ENCODE results near the gene NIN.

The NIN gene

DNA sequence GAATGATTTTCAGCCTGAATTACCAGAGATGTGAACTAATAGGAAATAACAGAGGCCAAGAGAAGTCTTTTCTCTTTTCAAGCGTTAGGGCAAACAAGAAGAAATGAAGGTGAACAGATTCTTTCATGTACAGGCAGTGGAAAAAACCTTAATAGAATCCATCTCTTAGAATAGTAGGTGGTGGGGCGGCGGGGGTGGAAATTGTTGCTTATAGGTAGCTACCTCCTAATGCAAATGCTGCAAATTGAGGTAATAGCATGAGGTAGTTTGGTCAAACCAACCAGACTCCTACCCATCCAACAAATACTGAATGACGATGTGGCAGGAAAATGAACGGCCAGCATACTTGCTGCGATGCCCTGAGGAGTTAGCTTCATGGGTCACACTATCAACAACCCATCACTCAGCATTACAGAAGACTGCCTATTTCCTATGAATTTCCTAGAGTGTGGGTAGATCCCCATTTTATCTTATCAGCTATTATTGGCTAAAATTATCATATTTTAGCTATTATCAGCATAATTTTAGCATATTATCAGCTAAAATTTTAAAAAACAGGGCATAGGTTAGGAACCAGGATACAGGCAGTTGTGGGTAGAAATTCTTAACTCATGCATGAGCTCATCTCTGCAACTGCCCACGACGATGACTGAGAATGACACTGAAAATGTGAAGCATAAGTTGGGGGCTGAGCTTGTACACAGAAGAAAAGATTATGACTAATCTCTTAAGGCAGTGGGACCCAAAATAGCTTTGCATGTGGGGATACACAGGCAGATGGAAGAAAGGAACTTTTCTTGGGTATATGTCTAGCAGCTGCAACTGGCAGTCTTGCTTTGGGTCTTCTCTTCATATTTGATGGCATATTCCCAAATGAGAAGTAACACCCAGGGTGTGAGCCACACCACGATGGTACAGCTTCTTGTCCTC is 68.7 kb downstream of the NIN start:
- DNase-seq (ENCODE audit: low read depth in 2 of 2), result peak; percentile 35 to 45

DNA sequence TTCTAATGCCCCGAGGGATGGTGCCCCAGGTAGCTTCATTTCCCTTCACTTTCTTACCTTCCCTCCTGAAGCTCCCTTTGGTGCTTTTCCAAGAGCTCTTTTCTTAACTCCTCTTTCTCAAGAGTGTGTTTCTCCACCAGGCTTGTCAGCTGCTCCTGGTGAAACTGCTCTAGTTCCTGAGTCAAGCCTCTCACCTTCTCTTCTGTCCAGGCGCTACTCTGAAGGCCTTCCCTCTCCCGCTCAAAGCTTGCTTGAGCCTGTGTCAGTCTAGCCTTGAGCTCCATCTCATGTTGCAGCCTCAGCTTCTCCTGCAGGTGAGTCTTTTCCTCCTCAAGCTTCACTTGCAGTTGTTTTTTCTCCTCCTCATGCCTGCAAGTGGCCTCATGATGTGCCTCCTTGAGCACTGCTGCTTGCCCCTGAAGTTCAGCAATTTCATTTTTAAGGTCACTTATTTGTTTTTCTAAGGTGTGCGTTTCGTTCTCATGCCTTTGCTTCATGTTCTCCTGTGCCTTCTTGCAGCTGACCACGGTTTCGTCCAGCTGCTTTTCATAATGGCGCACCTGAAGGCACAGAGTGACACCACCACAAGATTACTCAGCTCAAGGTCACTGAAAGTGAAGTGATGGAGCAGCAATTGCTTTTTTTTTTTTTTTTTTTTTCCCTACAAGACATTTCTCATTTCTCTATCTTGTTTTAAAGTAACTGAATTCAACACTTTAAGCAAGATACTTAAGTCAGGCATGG is 71.0 kb downstream of the NIN start:
- no peak for DNase-seq (ENCODE audit: low read depth in 2 of 2)

DNA sequence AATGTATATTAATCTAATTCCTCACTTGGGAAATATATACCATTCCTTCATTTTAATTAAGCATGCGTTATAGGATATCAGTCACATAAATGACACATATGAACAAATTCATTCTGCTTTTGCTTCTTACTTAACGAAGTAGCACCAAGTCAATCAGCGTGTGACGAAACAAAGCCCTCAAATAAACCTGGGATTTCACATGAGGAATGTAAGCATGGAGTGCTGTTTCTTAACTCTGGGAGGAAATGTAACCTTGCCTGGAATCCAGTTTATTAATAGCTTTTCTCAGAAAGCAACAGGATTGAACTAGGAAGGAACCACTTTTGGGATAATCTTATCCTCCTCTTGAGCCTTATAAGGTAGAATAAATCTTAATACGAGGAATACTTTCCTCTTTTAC is 72.0 kb downstream of the NIN start:
- no peak for DNase-seq (ENCODE audit: low read depth in 2 of 2)

DNA sequence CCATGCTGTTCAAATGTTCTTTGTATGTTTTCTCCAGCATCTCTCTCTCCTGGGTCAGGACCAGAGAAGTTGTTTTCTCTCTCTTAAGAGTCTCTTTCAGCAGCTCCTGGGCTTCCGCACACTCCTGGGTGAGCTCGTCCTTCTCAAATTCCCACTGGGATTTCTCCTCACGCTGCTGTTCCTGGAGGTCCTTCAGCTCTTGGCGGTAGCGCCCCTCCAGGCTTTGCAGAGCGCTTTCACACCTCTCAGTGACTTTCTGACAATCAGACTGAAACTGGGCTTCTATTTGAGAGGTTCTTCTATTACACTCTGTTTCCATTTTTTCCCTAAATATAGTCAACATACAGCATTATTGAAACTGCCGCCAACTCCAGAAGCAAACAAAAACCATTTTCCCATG is 72.7 kb downstream of the NIN start:
- DNase-seq (ENCODE audit: low read depth in 2 of 2), result no peak

DNA sequence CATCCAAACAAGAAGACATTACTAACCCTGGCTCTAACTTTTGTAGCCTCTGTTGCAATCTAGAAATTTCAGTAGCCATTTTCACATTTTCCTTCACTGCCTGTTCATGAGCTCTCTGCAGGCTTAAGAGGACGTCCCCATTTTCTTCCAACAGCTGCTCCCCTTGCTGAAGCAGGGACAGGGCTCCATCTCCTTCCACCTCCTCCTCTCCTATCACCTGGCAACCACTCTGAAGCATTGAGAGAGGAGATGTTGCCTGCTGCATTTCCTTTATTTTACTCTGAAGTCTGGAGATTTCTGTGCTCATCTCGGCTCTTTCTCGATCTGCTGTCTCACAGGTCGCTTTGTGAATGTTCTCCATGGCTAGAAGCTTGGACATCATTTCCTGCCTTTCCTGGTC is 73.3 kb downstream of the NIN start:
- no peak for DNase-seq (ENCODE audit: low read depth in 2 of 2)

DNA sequence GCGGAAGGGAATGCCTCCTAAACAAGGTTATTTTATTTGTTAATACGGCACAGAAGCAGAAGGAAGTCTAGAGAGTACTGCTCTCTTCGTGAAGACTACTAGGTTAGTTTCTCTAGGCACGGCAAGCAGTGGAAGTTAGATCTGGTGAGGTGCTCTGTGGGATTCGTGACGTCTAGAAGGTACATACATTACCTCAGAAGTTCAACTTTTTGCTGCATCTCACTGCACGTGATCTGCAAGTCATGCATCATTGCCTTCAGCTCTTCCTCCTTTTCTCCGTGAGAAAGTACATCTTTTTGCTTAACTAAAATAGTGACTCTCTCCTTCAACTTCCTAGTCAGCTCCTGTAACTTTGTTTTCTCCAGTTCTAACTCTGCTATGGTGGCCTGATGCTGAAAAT is 74.7 kb downstream of the NIN start:
- no peak for DNase-seq (ENCODE audit: low read depth in 2 of 2)

DNA sequence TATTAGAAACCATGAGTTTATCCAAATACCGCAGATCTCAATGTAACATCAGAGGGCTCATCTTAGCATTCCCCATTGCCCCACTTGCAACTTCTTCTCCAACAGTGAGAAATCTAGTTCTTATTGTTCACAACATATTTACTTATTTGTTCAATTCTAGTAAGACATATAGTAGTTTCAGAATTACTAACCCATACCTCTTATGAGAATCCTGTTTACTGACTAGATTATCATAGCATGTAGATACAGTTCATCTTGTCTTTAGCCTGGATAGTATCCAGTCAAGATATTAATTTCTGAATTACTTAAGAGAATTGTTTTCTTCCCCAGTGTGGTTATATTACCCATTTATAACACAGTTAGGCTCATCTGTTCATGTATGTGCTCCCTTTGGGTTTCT is 80.6 kb downstream of the NIN start:
- no peak for DNase-seq (ENCODE audit: low read depth in 2 of 2)

DNA sequence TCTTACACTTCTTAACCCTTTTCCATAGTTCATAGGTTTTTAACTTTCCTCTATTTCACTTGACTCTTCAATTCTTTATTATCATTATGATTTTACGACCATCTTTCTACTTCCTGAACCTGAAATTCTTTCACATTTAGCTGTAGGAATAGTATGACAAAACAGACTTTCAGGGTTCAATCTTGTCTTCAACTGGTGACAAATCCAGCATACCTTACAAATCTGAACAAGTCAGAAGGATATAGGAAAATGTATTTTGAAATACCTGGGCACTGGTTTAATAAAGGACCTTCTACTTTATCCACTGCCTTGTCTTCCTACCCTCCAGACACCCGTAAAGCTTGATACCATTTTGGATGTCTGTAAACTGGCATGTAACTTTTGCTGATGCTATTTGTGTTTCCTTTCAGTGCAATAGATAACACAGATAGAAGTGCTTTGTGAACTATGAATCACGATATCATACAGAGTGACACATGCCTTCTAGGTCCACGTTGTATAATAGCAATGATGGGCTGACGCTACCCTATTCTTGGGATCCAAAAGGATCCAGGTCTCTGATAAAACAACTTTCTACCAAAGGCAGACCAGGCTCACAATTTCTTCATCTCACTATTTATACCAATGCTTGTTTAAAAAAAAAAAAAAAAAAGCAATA is 85.4 kb downstream of the NIN start:
- DNase-seq (ENCODE audit: low read depth in 2 of 2), result no peak

DNA sequence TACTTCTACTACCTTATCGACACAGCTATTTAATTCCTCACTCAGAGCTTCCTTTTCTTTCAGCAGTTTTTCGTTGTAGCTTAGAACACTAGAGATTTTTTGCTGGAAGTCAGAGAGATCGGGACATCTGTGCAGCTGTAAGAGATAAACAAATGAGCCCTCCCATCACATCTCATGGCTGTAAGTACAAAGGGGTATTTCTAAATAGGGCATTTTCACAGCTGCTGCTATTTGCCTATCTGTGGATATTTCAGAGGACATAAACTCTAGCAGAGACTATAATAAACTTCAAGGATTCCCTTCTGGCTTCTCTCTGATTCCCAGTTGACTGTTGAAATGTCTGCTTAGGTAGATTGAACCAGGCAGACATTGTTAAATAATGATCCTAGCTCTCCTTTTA is 86.7 kb downstream of the NIN start:
- DNase-seq (ENCODE audit: low read depth in 2 of 2), result no peak

DNA sequence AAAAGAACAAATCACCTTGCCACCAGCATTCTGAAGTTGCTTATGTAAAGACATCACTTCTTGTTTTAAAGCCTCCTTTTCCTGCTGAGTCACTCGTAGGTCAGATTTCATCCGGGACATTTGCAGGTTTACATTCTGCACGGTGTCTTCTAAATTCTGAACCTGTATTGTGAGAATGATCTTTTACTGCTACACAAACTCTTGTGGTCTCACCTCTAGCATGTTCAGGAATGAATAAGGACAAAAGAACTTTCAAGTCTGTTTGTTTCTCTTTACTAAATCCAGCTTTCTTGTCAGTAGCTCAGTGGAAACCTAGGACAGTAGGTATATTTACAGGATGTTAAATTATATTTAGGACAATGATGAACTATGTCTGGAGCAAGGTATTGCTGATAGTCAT is 89.4 kb downstream of the NIN start:
- no peak for DNase-seq (ENCODE audit: low read depth in 2 of 2)

DNA sequence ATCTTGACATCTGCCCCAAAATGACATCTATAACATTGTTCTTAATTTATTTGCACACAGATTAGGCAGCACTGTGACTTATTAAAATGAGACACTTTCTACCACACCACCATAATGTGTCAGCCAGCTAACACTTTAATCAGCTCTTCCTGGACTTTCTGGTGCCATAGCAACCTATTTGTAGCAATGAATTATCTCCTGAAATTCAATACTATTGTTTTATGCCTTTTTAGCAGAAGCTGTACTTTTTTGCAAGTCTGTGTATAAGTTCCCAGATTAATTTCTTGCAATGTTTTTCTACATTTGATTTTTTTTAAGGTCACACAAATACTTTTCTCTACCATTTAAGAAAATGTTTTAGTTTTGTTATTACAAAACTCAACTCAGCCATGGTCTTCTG is 90.1 kb downstream of the NIN start:
- no peak for DNase-seq (ENCODE audit: low read depth in 2 of 2)

DNA sequence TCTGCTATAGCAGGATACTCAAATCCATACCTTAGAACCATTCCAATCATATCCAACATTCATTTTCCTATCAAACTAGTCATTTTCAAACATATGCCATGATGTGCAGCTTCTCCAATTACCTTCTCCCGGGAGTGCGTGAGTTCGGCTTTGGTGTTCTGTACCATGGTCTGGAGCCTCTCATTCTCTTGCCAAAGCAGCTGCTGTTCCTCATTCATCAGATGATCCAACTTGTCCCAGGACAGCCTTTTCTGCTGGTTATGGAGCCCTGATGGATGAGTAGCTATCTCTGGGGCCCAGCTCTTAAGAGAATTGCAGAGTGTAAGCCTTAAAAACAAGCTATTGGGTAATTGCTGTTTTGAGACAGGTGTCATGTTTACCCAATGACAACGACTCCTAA is 91.8 kb downstream of the NIN start:
- DNase-seq (ENCODE audit: low read depth in 2 of 2), result no peak

DNA sequence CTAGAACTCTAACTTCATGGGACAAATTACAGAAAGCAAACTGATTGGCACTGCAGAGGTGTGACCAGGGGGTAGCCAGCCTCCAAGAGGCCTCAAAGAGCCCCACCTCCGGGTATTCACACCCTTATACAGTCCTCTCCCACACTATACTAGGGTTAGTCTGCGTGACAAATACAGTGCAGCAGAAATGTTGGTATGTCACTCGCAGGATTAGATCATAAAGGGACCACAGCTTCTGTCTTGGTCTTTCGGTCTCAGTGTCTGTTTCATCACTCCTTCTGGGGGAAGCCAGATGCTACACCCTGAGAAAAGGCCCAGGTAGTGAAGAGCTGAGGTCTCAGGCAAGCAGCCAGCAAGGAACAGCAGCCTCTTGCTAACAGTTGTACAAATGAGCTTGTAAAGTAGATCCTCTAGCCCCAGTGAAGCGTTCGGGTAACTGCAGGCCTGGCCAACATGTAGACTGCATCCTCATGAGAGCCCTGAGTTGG is 94.0 kb downstream of the NIN start:
- peak; percentile 37 to 38 for DNase-seq (ENCODE audit: low read depth in 2 of 2)

DNA sequence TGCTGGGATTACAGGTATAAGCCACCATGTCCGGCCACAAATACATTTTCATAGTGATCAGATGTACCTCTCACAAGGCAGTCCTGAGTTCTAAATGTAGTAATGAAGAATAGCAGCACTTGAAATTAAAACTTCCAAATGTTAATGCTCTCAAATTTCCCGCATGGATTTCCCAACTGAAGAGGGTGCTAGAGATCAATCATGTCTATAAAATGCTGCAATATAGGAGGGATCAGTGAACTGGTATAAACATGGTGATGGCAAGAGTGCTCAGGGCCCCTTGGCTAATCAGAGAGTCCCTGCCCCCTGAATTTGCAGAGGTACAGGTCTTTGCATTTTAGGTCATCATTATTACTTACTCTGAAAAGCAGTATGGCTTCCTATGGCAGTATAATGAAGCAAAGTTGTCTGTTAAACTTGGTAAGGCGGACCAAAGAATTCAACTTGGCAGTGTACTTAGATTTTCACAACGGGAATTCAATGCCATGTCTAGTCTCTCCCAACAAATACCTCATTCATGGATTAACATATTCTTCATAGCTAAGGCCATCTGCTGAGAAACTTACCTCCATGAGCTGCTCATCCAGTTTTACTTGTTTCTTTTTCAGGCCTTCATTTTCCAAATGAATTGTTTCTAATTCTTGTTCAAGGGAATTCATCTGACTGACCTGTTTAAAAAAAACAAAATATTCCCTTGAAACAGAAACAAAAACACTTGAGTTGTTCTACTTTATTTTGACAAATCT is 95.8 kb downstream of the NIN start:
- DNase-seq (ENCODE audit: low read depth in 2 of 2), result no peak

DNA sequence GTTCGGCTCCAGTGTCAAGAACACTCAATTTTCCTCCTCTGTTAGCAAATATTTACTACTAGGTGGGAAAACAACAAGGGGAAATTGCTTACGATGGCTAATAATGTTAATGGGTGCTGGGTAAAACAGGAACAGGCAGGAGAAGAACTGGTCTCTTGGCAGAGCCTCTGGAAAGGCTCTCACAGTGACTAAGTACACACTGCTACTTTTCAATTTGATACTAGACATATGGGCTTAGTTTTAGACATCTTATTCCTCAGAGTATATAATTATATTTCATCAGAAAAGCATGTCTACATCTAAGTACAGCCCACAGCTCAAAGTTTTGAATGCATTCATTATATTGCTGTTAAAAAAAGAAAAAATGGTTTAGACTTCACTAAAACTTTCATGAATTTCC is 97.5 kb downstream of the NIN start:
- DNase-seq (ENCODE audit: low read depth in 2 of 2), result no peak

DNA sequence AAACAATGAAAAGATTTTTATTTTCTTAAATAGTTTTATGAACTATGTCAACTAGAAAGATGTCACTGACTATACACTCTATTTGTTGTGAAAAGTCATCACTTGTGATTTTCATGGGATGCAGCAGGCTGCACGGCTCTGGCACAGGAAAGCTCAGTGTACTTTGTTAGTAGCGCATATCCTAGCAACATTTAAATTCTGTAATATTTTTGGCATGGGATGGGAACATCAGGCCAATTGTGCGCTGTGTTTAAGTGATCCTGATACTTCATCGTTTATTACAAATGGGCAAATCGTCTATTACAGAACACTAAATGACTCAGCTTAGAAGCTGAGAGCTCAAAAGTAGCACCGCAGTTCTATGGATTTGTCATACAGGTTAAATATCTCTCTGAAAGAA is 102.1 kb downstream of the NIN start:
- DNase-seq (ENCODE audit: low read depth in 2 of 2), result no peak

DNA sequence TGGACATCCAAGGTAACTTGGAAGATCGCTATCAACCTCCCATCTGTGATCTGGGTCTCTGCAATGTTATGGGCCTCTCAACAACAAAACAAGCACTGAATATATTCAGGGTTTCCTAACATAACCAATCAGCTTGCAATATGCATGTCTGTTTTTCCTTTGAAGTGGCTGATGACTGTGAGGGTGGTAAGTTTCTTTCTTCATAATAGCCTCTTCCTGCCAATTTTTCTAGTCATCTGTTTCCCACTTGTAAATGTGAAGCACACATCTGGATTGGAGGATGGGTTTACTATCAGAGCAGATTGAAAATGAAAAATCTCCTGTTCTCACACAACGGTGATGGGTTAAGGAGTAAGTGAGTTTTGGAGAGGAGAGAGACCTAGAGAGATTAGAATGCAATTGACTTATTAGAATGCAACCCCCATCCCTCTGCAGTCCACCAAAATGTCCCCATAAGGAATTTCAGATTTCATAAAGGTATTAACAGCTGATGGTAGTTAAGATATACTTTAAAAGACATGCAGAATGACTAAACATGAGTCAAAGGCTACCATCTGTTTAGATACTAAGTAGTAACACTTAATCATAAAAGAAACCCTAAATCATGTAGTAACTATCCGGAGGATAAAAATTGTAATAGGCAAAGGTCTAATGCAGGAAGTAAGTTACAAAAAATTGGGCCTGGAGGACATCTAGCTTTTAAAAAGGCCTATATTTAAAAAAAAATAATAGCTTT is 104.4 kb downstream of the NIN start:
- DNase-seq (ENCODE audit: low read depth in 2 of 2), result no peak

DNA sequence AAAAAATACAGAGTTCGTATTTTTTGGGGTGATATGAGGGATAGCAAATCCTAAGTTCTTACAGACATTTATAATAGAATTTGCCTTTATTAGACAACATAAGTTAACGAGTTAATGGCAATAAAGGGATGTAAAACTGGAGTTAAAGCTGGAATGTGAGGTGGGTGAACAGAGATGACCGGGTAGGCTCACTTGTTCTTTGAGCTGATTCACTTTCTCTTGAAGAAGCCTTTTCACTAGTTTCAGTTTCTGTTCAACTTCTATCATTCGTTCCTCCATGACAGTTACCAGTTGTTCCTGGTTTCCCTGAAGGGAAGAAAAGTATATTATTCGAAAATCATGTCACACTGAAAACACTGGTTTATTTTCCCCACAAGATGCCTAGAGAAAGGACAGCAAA is 105.2 kb downstream of the NIN start:
- DNase-seq (ENCODE audit: low read depth in 2 of 2), result no peak

DNA sequence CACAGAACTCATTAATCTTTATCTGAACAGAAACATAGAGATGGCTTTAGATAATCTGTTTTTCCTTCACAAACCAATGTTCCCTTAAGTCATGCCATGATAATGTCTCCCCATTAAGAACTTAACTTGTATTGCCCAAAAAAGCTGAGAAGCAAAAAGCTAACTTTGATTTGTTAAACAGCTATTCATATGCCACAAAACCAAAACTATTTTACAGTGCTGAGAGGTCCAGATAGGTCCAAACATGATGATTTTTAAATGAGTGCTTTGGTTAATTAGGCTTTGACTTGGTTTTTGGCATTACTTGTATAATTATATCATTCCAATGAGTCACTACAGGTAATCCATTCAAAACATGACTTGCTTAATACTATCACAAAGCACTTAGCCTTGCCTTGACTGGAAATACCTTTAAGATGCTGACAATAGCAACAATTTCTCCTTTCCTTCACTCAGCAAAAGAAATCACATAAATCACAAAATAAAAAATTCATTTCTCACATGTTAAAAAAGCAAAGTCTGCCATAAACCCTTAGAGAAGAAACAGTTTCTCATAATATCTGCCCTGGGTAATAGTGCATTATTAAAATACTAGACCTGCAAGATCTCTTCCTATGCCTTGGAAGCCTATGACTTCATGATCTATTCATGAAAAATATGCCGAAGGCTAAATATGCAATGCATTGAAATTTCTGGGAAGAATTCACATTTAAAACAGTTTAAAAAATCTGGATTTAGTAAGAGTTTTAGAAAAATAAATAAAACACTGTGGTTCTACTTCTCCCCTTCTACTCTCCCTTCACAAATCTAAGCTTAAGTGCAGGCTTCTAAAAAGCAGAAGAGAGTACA is 110.8 kb downstream of the NIN start:
- no peak for DNase-seq (ENCODE audit: low read depth in 2 of 2)

DNA sequence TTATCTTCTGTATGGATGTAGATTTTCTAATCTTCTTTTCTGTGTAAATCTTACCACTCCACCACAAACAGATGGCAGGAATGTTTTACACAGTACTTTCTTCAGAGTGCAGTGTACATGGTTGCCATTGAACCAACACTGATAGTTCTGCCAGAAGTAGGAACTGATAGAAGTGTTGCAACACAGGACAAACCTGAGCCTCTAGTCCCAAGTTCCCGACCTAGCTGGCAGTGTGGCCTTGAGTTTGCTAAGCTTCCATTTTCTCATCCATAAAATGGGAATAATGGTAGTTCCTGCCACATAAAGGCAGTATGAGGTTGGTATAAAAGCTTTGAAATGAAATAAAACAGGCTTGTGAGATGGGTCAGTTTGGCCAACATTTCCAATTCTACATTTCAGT is 112.0 kb downstream of the NIN start:
- no peak for DNase-seq (ENCODE audit: low read depth in 2 of 2)

Measured in stimulated activated CD8-positive, alpha-beta memory T cell treated with anti-CD3 and anti-CD28 coated beads, Interleukin-15, amount 100 ng/mL, for 48 hours (primary cell).